Neuronal stem cell (in vitro differentiated cells): ENCODE results near the gene MAP1B.

Source experiments
- DNase-seq: peaks from one replicate; pipeline ENCODE4 v3.0.0-alpha.2; 2013; ENCODE audit warnings: low spot score
- H2AFZ ChIP-seq: one replicate; pipeline ENCODE4 v1.6.1; 2013; ENCODE audit warnings: mild to moderate bottlenecking, low read length, inconsistent platforms
- H2AK5ac ChIP-seq: 2 replicates; pipeline ENCODE4 v1.6.1; 2013; ENCODE audit warnings: low read depth, mild to moderate bottlenecking, inconsistent platforms, low read length, moderate library complexity, mixed read lengths
- H2BK120ac ChIP-seq: 2 replicates; pipeline ENCODE4 v1.6.1; 2013; ENCODE audit warnings: low read depth, mild to moderate bottlenecking, inconsistent platforms, low read length, moderate library complexity, mixed read lengths
- H2BK12ac ChIP-seq: one replicate; pipeline ENCODE4 v1.6.1; 2013; ENCODE audit warnings: low read length, inconsistent platforms
- H2BK15ac ChIP-seq: 2 replicates; pipeline ENCODE4 v1.6.1; 2013; ENCODE audit warnings: mild to moderate bottlenecking, low read length, inconsistent platforms, mixed read lengths
- H2BK5ac ChIP-seq: one replicate; pipeline ENCODE4 v1.6.1; 2013; ENCODE audit warnings: inconsistent platforms, mild to moderate bottlenecking, low read length, moderate library complexity
- H3K14ac ChIP-seq: one replicate; pipeline ENCODE4 v1.6.1; 2013; ENCODE audit warnings: low read length, inconsistent platforms
- H3K18ac ChIP-seq: 2 replicates; pipeline ENCODE4 v1.6.1; 2013; ENCODE audit warnings: low read length, inconsistent platforms
- H3K23ac ChIP-seq: 2 replicates; pipeline ENCODE4 v1.6.1; 2013; ENCODE audit warnings: low read depth, mild to moderate bottlenecking, mixed read lengths, low read length, inconsistent platforms; ENCODE audit not compliant: poor library complexity
- H3K27ac ChIP-seq: replicated peaks from 3 replicates; pipeline ENCODE4 v1.5.1; 2013; ENCODE audit warnings: low read length, inconsistent platforms
- H3K27me3 ChIP-seq, 3 experiments: 2 replicates each; pipeline ENCODE4 v1.6.1; 2013; ENCODE audit warnings: low read length in 3 of 3, mild to moderate bottlenecking in 2 of 3, inconsistent platforms in 1 of 3, low read depth in 1 of 3, mixed read lengths in 1 of 3, moderate library complexity in 1 of 3; ENCODE audit not compliant: control insufficient read depth in 3 of 3, insufficient read depth in 3 of 3
- H3K36me3 ChIP-seq, 2 donors: replicated peaks in 1 of 2; 2 replicates each; pipeline ENCODE4 v1.6.1; 2013; ENCODE audit warnings: low read length in 2 of 2; ENCODE audit not compliant: control insufficient read depth in 2 of 2, insufficient read depth in 2 of 2
- H3K4ac ChIP-seq: 2 replicates; pipeline ENCODE4 v1.6.1; 2013; ENCODE audit warnings: inconsistent platforms, mild to moderate bottlenecking, low read length, moderate library complexity
- H3K4me1 ChIP-seq, 2 donors: 1 replicate in 1 of 2; 2 replicates in 1 of 2; pipeline ENCODE4 v1.6.1; 2013; ENCODE audit warnings: low read length in 2 of 2, low read depth in 1 of 2; ENCODE audit not compliant: control insufficient read depth in 2 of 2, insufficient read depth in 1 of 2
- H3K4me2 ChIP-seq: one replicate; pipeline ENCODE4 v1.6.1; 2013; ENCODE audit warnings: mild to moderate bottlenecking, low read length, inconsistent platforms; ENCODE audit not compliant: insufficient read depth, poor library complexity, severe bottlenecking
- H3K4me3 ChIP-seq, 2 donors: 2 replicates each; pipeline ENCODE4 v1.5.1; 2013; ENCODE audit warnings: low read length in 2 of 2, mild to moderate bottlenecking in 2 of 2, inconsistent platforms in 1 of 2, moderate library complexity in 1 of 2
- H3K79me1 ChIP-seq: one replicate; pipeline ENCODE4 v1.6.1; 2013; ENCODE audit warnings: low read depth, mild to moderate bottlenecking, inconsistent platforms, low read length, moderate library complexity
- H3K9ac ChIP-seq: one replicate; pipeline ENCODE4 v1.6.1; 2013; ENCODE audit warnings: mild to moderate bottlenecking, low read depth, low read length, inconsistent platforms; ENCODE audit not compliant: poor library complexity
- H3K9me3 ChIP-seq, 2 donors: replicated peaks in 1 of 2; 2 replicates each; pipeline versions ENCODE3 to v1.6.1; 2013; ENCODE audit warnings: low read length in 2 of 2, mild to moderate bottlenecking in 2 of 2, inconsistent platforms in 1 of 2, low read depth in 1 of 2, mixed read lengths in 1 of 2, moderate library complexity in 1 of 2; ENCODE audit not compliant: control insufficient read depth in 2 of 2, insufficient read depth in 1 of 2
- H4K8ac ChIP-seq: one replicate; pipeline ENCODE4 v1.6.1; 2013; ENCODE audit warnings: low read depth, mild to moderate bottlenecking, inconsistent platforms, low read length, moderate library complexity
- H4K91ac ChIP-seq: one replicate; pipeline ENCODE4 v1.6.1; 2013; ENCODE audit warnings: low read length, low read depth, mild to moderate bottlenecking, inconsistent platforms; ENCODE audit not compliant: poor library complexity
- WGBS, 2 donors: extraction: QIAGEN DNeasy Blood & Tissue Kit; methylation state at CpG; one replicate each; pipeline ENCODE4 v1.1.7; 2013; ENCODE audit warnings: missing lambda C conversion rate in 2 of 2, mixed read lengths in 1 of 2; ENCODE audit not compliant: insufficient read length in 2 of 2, insufficient replicate concordance in 1 of 2; ENCODE audit errors: extremely low coverage in 2 of 2; 5-methylcytosine and 5-hydroxymethylcytosine counted together

MAP1B gene

DNA sequence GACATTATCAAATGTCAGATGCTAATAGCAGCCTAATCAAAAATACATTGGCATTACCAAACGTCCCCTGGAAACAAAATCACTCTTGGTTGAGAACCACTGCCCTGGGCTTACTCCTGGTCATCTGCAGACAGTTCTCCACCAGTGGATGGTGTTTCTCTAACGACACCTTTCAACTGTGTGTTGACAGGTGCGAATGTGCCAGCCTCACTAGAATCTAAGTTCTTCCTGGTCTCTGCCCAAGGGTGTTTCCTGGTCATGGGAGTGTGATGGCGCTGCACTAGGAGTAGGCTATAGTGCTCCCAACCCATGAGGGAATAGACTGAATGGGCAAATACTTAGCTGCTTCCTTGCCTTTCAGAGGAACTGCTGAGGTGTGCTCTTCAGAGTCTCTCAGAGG, 106.9 kb downstream of the MAP1B start:
- Histone ChIP-seq H3K27me3 (no peaks in the 10 kb centered on the region), H3K23ac (no peak overlapping the region), H4K8ac (no peak overlapping the region), H2AK5ac (no peak overlapping the region), H3K4me1 (peaks cover 4 to 15% of the 10 kb centered on the region in 2 donors), H2AFZ (no peak overlapping the region), H3K4me3 (no peak overlapping the region), H3K9ac (no peak overlapping the region), H3K36me3 (peaks cover 9 to 32% of the 10 kb centered on the region in 2 donors), H3K9me3 (no peaks in the 10 kb centered on the region), H4K91ac (no peak overlapping the region), H3K18ac (no peak overlapping the region), H3K4ac (no peak overlapping the region), H3K4me2 (no peak overlapping the region), H2BK12ac (no peak overlapping the region), H2BK15ac (no peak overlapping the region), H2BK120ac (no peak overlapping the region), H3K14ac (no peak overlapping the region), H2BK5ac (no peak overlapping the region), H3K27ac (no peak overlapping the region), H3K79me1 (no peaks in the 10 kb centered on the region)
- no CpG with 5 or more reads among the region's 4 CpGs for WGBS, 2 donors
- DNase-seq: no peak

DNA sequence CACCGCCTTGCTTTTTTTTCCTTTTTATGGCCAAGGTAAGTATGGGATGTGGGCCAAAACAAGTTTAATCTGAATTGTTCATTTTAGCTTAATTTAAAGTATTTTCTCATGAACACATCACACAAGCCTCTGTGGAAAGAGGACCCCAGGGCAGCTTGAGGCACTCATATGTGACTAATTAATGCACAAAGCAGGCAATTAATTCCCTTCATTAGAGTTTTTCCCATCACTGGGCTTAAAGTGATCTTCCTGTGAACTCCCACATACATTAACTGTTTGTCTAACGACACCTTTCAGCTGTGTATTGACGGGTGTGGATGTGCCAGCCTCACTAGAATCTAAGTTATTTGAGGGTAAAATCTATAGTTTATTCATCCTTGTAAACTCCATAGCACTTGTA, 109.5 kb downstream of the MAP1B start:
- no peak overlapping the region for H3K27ac ChIP-seq
- no peak overlapping the region for H4K8ac ChIP-seq
- H3K79me1 ChIP-seq: no peaks in the 10 kb centered on the region
- no peak overlapping the region for H3K4me2 ChIP-seq
- H3K23ac ChIP-seq: no peak overlapping the region
- H3K36me3 ChIP-seq: peaks cover 18 to 54% of the 10 kb centered on the region in 2 donors
- DNase-seq: no peak
- no peaks in the 10 kb centered on the region for H3K27me3 ChIP-seq
- H3K18ac ChIP-seq: no peak overlapping the region
- no peak overlapping the region for H2BK12ac ChIP-seq
- H4K91ac ChIP-seq: no peak overlapping the region
- H2AFZ ChIP-seq: no peak overlapping the region
- peaks cover 0 to 8% of the 10 kb centered on the region in 2 donors for H3K4me1 ChIP-seq
- no peak overlapping the region for H3K4ac ChIP-seq
- no peak overlapping the region for H3K9ac ChIP-seq
- H2BK120ac ChIP-seq: no peak overlapping the region
- H3K9me3 ChIP-seq: no peaks in the 10 kb centered on the region
- no peak overlapping the region for H2BK15ac ChIP-seq
- no peak overlapping the region for H3K14ac ChIP-seq
- H2AK5ac ChIP-seq: no peak overlapping the region
- no peak overlapping the region for H3K4me3 ChIP-seq
- no peak overlapping the region for H2BK5ac ChIP-seq
- WGBS, 2 donors: no CpG with 5 or more reads among the region's 3 CpGs

DNA sequence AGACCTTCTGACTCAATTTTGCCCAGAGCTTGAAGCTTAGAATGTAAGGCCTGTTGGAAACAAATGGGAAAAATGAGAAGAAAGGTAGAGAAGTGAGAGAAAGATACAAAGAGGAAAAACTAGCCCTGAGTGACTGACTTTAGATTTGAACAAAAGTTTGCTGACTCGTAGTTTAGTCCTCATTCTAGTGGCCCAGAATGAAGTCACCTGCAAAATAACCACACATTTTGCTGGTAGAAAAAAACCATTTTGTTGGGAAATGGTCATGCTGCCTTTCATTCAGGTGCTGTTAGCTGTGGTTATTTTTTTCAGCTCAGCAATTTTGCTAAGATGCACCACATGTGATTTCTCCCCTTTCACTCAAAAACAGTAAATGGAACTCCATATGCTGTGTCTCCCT, 113.8 kb downstream of the MAP1B start:
- Histone ChIP-seq H3K27ac (no peak overlapping the region), H2BK5ac (no peak overlapping the region), H2BK15ac (no peak overlapping the region), H3K4ac (no peak overlapping the region), H3K4me3 (no peak overlapping the region), H3K36me3 (peaks cover 27 to 97% of the 10 kb centered on the region in 2 donors), H3K27me3 (no peaks in the 10 kb centered on the region), H3K4me2 (no peak overlapping the region), H3K4me1 (peaks cover 0 to 8% of the 10 kb centered on the region in 2 donors), H2BK120ac (no peak overlapping the region), H4K8ac (no peak overlapping the region), H3K9ac (no peak overlapping the region), H3K79me1 (no peaks in the 10 kb centered on the region), H2AK5ac (no peak overlapping the region), H3K18ac (no peak overlapping the region), H2BK12ac (no peak overlapping the region), H3K23ac (no peak overlapping the region), H3K9me3 (no peaks in the 10 kb centered on the region), H3K14ac (no peak overlapping the region), H4K91ac (no peak overlapping the region), H2AFZ (no peak overlapping the region)
- DNase-seq: no peak
- WGBS, 2 donors: no CpG with 5 or more reads among the region's 1 CpG

DNA sequence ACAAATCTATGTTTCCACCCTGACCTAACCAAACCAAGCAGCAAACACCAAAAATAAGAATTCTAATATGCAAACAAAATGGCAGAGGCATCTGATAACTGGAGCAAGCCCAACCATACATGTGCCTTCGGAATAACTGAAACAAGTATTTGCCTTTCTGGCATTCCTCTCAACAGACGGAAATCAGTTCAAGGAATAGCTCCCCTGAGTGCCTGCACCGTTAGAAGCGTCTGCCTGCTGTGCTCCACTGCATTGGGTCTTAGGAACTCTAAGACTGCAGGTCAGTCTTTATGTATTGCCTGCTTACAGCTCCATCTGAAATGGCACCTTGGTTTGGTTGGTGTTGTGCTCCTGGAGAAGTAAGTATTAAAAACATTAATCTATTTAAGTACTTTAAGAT, 114.3 kb downstream of the MAP1B start:
- H3K79me1 ChIP-seq: no peaks in the 10 kb centered on the region
- H2AFZ ChIP-seq: no peak overlapping the region
- no peak overlapping the region for H2BK120ac ChIP-seq
- no peak overlapping the region for H3K4ac ChIP-seq
- H2BK5ac ChIP-seq: no peak overlapping the region
- H2AK5ac ChIP-seq: no peak overlapping the region
- H3K18ac ChIP-seq: no peak overlapping the region
- H3K4me1 ChIP-seq: peaks cover 0 to 6% of the 10 kb centered on the region in 2 donors
- no peak overlapping the region for H2BK15ac ChIP-seq
- no peaks in the 10 kb centered on the region for H3K27me3 ChIP-seq
- no peak overlapping the region for H3K27ac ChIP-seq
- no peak overlapping the region for H4K91ac ChIP-seq
- no peak overlapping the region for H4K8ac ChIP-seq
- no peak overlapping the region for H3K4me3 ChIP-seq
- H3K23ac ChIP-seq: no peak overlapping the region
- H3K4me2 ChIP-seq: no peak overlapping the region
- no peaks in the 10 kb centered on the region for H3K9me3 ChIP-seq
- WGBS, 2 donors: no CpG with 5 or more reads among the region's 4 CpGs
- H3K9ac ChIP-seq: no peak overlapping the region
- DNase-seq: no peak
- peaks cover 27 to 100% of the 10 kb centered on the region in 2 donors for H3K36me3 ChIP-seq
- no peak overlapping the region for H2BK12ac ChIP-seq
- H3K14ac ChIP-seq: no peak overlapping the region
